Urinary bladder (tissue), 4 donors: ENCODE results near the gene DYNLT2. TPM values are rescaled to one million over a fixed set of nuclear protein-coding genes. Genes with fewer than 3 reads are reported as not detected.

ENCODE experiments used
- DNase-seq: peaks from one replicate; pipeline ENCODE4 v3.0.0-alpha.2; 2015; ENCODE audit errors: extremely low spot score
- H3K27ac ChIP-seq: one replicate; pipeline ENCODE4 v1.5.1; 2013; ENCODE audit warnings: low read depth, mild to moderate bottlenecking, moderate library complexity
- H3K36me3 ChIP-seq: one replicate; pipeline ENCODE4 v1.6.1; 2013; ENCODE audit warnings: mild to moderate bottlenecking, moderate library complexity; ENCODE audit not compliant: insufficient read depth
- H3K4me1 ChIP-seq: one replicate; pipeline ENCODE4 v1.6.1; 2013; ENCODE audit warnings: mild to moderate bottlenecking, moderate library complexity; ENCODE audit not compliant: insufficient read depth
- H3K4me3 ChIP-seq: one replicate; pipeline ENCODE4 v1.5.1; 2013; ENCODE audit warnings: low read depth, low read length
- WGBS: extraction: QIAGEN DNeasy Blood & Tissue Kit; methylation state at CpG from one replicate; pipeline ENCODE4 v1.1.7; 2013; 5-methylcytosine and 5-hydroxymethylcytosine counted together
- polyA plus RNA-seq: library from polyadenylated mRNA; stranded (reverse); fragments of 200-250 nt; gene quantifications from one replicate; pipeline ENCODE4 v1.2.3, GENCODE V29; 2013
- total RNA-seq: library from RNA; depleted of rRNA; stranded (reverse); fragments of >200 nt; gene quantifications from one replicate; pipeline ENCODE4 v1.2.3, GENCODE V29; 2014
- donor health status: healthy with polysubstance abuse.
- donor health status: healthy.

DYNLT2 gene
- total and polyA plus RNA-seq, 2 donors = 1.6 to 2.4 TPM

DNA sequence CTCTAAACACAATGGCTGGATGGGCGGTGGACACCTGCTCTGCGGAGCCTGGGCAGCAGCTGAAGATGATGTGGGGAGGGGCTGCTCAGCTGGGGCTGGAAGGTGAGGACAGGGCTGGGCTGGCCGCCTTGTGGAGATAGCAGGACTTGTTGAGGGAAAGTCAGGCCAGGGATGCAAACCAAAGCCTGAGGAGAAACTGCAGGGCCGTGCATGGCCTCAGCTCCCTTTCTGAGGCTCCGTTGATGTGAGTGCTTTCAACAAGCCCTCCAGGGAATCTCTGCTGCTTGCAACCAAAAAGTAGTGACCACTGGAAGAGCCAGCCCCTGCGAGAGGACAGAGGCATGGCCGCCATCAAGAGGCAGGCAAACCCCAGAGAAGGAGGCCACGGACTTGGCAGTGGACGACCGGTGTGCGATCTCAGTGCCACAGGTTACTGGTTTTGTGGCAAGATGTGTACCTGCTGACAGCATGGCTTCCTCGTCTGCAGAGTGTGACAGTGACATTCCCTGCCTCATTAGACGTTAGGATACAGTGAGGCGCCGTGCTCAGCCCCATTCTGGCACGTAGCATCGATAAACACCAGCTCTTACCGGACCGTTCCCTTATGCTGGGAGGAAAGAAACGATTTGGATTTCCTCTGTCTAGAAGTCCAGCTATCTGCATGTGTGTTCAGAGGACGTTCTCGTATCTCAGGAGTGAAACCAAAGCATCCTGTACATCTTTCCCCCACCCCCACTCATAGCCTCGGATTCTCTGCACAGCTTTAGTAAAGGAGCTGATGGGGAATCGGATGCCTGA, 38.0 kb upstream of the DYNLT2 start:
- H3K4me1 ChIP-seq = no peaks in the 10 kb centered on the region
- peak overlapping the region; percentile 25 for H3K4me3 ChIP-seq
- DNase-seq = no peak
- WGBS = 67% methylated on average over 24 of the region's 24 CpGs
- no peak overlapping the region for H3K27ac ChIP-seq
- no peaks in the 10 kb centered on the region for H3K36me3 ChIP-seq

DNA sequence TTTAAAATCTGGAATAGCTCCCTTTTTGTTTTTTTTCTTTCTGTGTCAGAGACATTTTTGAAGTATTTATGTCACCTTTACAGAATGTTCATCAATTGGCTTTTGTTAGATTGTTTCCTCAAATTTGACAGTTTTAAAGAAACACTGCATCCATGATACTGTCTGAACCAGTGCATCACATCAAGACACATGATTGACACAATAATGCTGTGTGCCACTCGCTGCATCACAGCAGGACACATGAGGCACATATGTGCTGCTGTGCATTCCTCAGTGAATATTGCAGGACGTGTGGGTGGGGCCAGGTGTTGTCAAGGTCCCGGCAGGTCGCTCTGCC, 37.4 kb upstream of the DYNLT2 start:
- Histone ChIP-seq H3K27ac (no peak overlapping the region), H3K4me3 (no peak overlapping the region)
- WGBS = 80% methylated on average over 4 of the region's 4 CpGs

DNA sequence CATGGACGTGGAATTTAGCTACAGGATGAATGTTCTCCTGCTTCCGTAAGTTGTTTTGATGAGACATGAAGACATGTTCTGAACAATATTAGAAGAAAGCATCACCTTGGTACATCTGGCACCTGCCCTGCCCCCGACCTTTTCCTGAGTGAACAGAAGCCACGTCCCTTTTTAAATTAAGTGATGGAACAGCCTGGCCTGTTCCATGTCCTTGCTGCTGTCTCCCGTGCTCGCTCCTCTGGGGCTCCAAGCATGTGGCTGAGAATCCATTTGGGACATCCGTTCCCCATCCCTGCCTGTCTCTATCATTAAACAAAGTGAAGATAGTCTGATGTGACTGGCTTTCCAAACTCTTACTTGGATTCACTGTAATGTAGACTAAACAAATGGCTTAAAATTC, 36.4 kb upstream of the DYNLT2 start:
- no peaks in the 10 kb centered on the region for H3K4me1 ChIP-seq
- 62% methylated on average over 7 of the region's 7 CpGs for WGBS
- no peaks in the 10 kb centered on the region for H3K36me3 ChIP-seq
- H3K27ac ChIP-seq = no peak overlapping the region
- no peak for DNase-seq
- H3K4me3 ChIP-seq = no peak overlapping the region

More for the DNA sequence above, 37.4 kb upstream of the DYNLT2 start:
- Histone ChIP-seq H3K36me3 (no peaks in the 10 kb centered on the region), H3K4me1 (no peaks in the 10 kb centered on the region)
- no peak for DNase-seq

DNA sequence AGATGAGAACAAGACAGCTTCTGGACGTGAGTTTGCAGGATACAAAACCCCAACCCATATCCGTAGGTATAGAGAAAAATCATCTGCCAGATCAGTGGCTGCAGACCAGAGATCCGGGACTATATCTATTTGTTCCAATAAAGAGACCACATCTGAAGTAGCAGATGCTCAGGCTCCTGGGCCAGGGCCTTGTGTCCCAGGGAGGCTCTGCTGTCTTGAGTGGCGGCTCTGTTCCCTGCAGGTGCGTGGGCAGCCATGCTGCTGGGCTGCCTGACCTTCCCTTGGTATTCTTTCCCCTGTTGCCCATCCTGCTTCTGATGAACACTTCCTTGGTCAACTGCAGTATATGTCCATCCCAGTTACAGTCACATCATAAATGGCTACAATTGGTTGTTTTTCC, 35.0 kb upstream of the DYNLT2 start:
- Histone ChIP-seq H3K36me3 (no peaks in the 10 kb centered on the region), H3K4me3 (no peak overlapping the region), H3K4me1 (no peaks in the 10 kb centered on the region), H3K27ac (no peak overlapping the region)
- WGBS = 71% methylated on average over 5 of the region's 5 CpGs
- DNase-seq = no peak

DNA sequence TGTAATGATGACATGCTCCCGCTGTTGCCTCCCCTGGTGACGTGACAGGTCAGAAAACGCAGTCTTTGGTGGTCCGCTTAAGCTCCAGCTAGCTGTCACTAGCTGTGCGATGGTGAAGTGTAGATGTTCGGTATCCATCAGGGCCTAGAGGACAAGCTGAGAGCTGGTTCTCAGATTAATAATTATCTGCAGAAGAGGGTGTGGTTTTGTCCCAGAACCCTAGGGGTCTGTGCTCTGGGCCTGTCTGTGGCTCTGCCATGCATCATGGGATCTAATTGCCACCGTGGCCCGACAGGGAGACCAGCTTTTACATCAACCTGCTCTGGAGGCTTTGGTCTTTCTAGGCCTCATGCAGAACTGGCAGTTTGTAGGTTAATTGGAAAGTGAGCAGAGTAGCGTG, 34.2 kb upstream of the DYNLT2 start:
- 91% methylated on average over 9 of the region's 9 CpGs for WGBS
- DNase-seq = no peak

DNA sequence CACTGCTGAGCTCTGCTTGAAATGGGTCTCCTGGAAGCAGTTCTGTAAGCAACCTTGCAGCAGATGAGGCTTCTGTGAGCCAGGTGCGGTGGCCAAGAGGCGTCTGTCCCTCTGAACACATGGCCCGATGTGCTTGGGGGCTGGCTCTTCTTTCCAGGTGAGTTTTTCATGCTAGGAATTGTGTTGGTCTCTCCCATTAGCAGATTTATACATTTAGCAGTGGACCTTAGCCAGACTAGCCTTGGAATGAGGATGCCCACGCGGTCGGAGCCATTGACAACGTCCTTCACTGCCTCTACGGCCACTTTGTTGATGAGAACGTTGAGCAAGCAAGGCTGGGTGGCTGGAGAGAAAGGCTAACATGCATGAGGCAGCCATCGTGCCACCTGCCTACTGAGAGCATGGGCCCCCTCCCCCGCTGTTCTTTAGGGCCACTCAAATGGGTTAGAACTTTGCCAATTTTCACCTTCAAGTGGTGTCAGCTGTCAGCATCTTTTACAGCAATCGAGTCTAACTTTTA, 33.5 kb upstream of the DYNLT2 start:
- Histone ChIP-seq H3K36me3 (no peaks in the 10 kb centered on the region), H3K4me3 (no peak overlapping the region), H3K4me1 (no peaks in the 10 kb centered on the region), H3K27ac (no peak overlapping the region)
- 84% methylated on average over 12 of the region's 12 CpGs for WGBS
- no peak for DNase-seq

More for the DNA sequence above, 34.2 kb upstream of the DYNLT2 start:
- H3K4me1 ChIP-seq = no peaks in the 10 kb centered on the region
- no peak overlapping the region for H3K4me3 ChIP-seq
- no peaks in the 10 kb centered on the region for H3K36me3 ChIP-seq
- H3K27ac ChIP-seq = no peak overlapping the region

DNA sequence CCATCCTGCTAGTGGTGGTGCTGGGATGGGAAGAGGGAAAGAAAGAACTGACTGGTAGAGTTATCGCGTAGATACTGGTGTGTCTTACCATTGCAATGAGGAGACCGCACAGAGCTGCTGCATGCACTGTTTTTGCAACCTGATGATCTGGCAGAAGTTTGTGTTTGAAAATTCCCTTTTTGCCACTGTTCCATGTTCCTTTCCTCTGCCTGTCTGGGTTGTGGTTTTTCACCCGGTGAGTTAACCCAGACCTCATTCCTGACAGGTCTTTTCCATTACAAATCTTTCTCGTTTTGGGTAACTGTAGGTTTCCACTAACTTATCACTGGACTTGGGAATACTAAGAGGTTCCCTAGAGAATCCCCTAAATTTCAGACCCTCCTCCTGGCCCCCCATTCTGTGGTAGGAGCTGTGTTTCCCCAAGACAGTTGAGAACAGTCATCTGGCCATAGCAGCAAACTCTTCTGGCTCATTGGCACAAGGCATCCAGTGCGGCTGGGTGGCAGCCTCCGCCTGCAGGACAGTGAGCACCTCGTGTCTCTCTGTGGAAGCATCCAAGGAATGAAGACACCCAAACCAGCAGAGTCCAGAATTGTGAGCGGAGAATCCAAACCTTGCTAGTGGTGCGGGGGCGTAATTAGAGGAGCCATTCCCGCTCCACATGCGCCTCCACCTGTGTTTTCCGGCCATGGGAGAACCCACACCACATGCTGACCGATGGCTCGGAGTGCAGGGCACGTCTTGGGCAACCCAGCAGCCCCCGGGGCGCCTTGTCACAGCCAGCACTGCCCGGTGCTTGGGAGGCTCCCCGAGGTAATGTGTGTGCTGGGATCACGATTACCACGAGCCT, 32.8 kb upstream of the DYNLT2 start:
- H3K4me1 ChIP-seq = no peaks in the 10 kb centered on the region
- no peak overlapping the region for H3K4me3 ChIP-seq
- no peak overlapping the region for H3K27ac ChIP-seq
- no peaks in the 10 kb centered on the region for H3K36me3 ChIP-seq
- 91% methylated on average over 23 of the region's 23 CpGs for WGBS
- DNase-seq = no peak

DNA sequence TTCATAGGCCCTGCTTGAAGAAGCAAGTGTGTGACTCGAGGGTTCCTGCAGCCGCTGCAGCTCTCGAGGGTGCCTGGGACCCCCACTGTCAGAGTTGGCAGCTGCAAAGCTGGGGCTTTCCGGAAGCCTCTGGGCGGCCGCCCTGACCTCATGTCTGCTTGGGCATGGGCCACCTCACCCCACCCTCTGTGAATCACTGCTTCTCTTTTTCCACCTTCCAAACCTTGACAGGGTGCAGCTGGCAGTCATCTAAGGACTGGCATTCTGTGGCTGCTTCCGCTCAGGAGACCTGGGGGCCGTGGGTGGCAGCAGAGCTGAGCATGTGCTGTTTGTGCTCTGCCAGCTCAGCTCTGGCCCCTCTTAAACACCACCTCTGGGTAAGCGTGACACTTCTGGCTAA, 32.0 kb upstream of the DYNLT2 start:
- Histone ChIP-seq H3K36me3 (no peaks in the 10 kb centered on the region), H3K27ac (no peak overlapping the region), H3K4me3 (no peak overlapping the region), H3K4me1 (no peaks in the 10 kb centered on the region)
- 76% methylated on average over 9 of the region's 9 CpGs for WGBS
- no peak for DNase-seq

DNA sequence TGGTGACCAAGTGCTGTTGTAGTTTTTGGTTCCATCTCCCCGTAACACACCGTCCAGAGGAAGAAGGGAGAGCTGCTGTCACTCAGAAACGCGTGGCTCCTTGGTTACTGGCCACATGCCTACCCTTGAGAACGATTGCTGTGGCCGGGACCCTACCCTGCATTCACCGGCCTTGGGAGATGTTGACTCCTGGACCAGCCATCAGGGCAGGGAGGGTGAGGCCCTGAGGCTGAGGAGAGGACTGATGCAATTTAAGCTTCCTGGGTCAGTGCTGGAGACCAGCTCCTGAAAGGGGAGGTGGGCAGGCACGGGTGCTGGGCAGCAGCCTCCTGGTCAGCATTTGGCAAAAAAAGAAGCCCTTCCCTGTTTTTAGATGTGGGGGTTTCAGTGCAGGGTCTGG, 31.6 kb upstream of the DYNLT2 start:
- 92% methylated on average over 8 of the region's 8 CpGs for WGBS
- no peaks in the 10 kb centered on the region for H3K36me3 ChIP-seq
- H3K4me1 ChIP-seq = no peaks in the 10 kb centered on the region
- DNase-seq = no peak
- H3K4me3 ChIP-seq = no peak overlapping the region
- H3K27ac ChIP-seq = no peak overlapping the region

DNA sequence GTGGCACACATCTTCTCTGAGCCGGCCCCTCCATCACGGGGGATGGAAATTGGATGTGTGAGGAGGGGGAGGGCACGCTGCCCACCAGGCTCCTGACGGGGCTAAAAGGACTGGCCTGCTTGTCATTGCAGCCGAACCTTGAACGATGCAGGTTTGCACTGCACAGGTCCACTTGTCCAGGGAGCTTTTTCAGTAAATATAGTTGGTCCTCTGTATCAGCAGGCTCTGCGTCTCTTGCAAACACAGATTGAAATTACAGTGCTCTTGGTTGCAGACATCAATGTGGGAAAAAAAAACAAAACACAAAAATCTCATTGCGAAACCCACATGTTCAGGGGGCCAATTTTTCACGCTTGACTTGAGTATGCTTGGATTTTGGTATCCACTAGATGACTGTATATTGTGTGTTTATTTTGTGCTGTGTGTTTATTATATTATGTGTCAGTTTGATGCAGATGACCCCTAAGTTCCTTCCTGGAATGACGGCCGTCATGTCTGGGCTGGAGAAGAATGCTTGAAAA, 29.3 kb upstream of the DYNLT2 start:
- H3K4me3 ChIP-seq = no peak overlapping the region
- no peaks in the 10 kb centered on the region for H3K36me3 ChIP-seq
- H3K27ac ChIP-seq = no peak overlapping the region
- no peak for DNase-seq
- 84% methylated on average over 11 of the region's 11 CpGs for WGBS
- H3K4me1 ChIP-seq = no peaks in the 10 kb centered on the region

DNA sequence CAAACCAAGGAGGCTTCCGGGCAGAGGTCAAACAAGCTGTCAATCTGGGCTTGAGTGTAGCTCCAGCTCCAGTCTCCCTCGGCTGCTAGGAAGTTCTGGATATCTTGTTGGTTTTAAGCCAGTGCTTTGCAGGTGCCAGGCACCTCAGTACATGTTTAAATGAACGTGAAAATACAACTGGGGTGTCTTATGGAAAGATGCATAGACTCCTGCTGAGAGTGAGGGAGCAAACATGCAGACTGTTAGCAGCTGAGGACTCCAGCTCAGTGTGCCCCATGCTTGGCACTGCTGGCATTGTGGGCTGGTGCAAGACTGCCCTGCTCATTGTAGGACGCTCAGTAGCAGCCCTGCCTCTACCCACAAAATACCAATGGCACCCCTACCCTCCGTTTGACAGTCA, 28.5 kb upstream of the DYNLT2 start:
- DNase-seq = no peak
- 86% methylated on average over 5 of the region's 5 CpGs for WGBS
- no peak overlapping the region for H3K4me3 ChIP-seq
- H3K27ac ChIP-seq = no peak overlapping the region
- no peaks in the 10 kb centered on the region for H3K4me1 ChIP-seq
- no peaks in the 10 kb centered on the region for H3K36me3 ChIP-seq

DNA sequence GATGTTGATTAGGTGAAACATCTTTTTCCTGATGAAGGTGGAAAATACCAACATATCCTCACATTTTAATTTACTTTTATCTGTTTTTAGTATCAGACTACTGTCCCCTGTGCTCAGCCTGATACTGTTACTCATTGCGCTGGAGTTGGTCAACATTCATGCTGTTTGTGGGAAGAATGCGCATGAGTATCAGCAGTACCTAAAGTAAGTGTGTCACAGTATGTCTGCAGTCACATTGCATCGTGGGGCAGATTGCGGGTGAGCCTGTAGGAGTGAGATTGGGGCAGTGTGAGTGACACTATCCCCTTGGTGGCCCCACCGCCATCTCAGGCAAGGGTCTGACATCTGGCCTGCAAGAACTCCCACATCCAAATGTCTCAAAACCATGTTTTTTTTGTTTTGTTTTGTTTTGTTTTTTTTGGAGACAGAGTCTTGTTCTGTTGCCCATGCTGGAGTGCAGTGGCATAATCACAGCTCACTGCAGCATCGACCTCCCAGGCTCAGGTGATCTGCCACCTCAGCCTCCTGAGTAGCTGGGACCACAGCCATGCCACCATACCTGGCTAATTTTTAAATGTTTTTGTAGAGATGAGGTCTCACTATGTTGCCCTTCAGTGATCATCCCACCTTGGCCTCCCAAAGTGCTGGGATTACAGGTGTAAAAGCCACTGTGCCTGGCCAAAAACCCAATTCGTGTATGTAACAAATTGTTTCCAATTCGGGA, 27.9 kb upstream of the DYNLT2 start:
- Histone ChIP-seq H3K4me3 (no peak overlapping the region), H3K4me1 (no peaks in the 10 kb centered on the region), H3K27ac (no peak overlapping the region), H3K36me3 (no peaks in the 10 kb centered on the region)
- no peak for DNase-seq
- 80% methylated on average over 8 of the region's 8 CpGs for WGBS

DNA sequence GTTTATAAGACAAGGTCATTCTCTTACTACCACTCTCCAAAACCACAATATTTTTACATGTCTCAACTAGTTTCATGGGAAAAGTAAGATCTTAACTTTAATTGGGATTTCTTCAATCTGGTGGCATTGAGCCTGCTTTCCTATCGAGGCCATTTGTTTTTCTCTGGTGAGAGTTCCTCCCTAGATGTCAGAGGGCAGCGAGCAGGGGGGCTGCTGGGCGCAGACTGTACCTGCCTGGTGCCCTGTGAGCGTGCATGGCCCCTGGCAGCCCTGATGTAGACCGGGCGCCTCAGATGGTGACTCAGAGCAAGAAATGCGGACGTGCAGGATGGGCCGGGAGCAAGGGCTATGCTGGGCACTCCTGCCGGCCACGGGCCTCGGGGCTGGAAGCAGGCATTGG, 27.3 kb upstream of the DYNLT2 start:
- Histone ChIP-seq H3K27ac (no peak overlapping the region), H3K4me1 (no peaks in the 10 kb centered on the region), H3K4me3 (no peak overlapping the region), H3K36me3 (no peaks in the 10 kb centered on the region)
- 93% methylated on average over 12 of the region's 12 CpGs for WGBS
- DNase-seq = no peak
